Mucosa of rectum (tissue), 2 donors: ENCODE measurements around the gene GFOD1.

Experiments
- H3K27ac ChIP-seq, 2 donors: one replicate each; pipeline ENCODE4 v1.7.0; 2013; ENCODE audit warnings: inconsistent platforms in 2 of 2, low read depth in 2 of 2, low read length in 2 of 2
- H3K27me3 ChIP-seq, 2 donors: one replicate each; pipeline ENCODE4 v1.7.0; 2013; ENCODE audit warnings: low read length in 2 of 2; ENCODE audit not compliant: control insufficient read depth in 2 of 2, insufficient read depth in 2 of 2
- H3K36me3 ChIP-seq, 2 donors: one replicate each; pipeline ENCODE4 v1.7.0; 2013; ENCODE audit warnings: low read length in 2 of 2; ENCODE audit not compliant: control insufficient read depth in 2 of 2, insufficient read depth in 2 of 2
- H3K4me1 ChIP-seq, 2 donors: one replicate each; pipeline ENCODE4 v1.7.0; 2013; ENCODE audit warnings: low read length in 2 of 2, mild to moderate bottlenecking in 1 of 2; ENCODE audit not compliant: control insufficient read depth in 2 of 2, insufficient read depth in 2 of 2
- H3K4me3 ChIP-seq, 2 donors: one replicate each; pipeline ENCODE4 v1.7.0; 2013; ENCODE audit warnings: low read length in 2 of 2
- H3K9ac ChIP-seq, 2 donors: one replicate each; pipeline ENCODE4 v1.7.0; 2013; ENCODE audit warnings: low read length in 2 of 2, low read depth in 1 of 2, mild to moderate bottlenecking in 1 of 2
- H3K9me3 ChIP-seq, 2 donors: one replicate each; pipeline ENCODE4 v1.7.0; 2013; ENCODE audit warnings: low read length in 2 of 2; ENCODE audit not compliant: control insufficient read depth in 2 of 2
- donor health status: healthy.
- donor health status: Normal muscosa, but diverticular disease.

GFOD1 gene

GRCh38 chr6:13348334-13349113, 138.9 kb downstream of the GFOD1 start:
- Histone ChIP-seq H3K9ac (no peak overlapping the region), H3K9me3 (no peaks in the 10 kb centered on the region), H3K27me3 (no peaks in the 10 kb centered on the region), H3K36me3 (no peaks in the 10 kb centered on the region), H3K4me1 (no peaks in the 10 kb centered on the region), H3K27ac (no peak overlapping the region), H3K4me3 (no peak overlapping the region)

DNA sequence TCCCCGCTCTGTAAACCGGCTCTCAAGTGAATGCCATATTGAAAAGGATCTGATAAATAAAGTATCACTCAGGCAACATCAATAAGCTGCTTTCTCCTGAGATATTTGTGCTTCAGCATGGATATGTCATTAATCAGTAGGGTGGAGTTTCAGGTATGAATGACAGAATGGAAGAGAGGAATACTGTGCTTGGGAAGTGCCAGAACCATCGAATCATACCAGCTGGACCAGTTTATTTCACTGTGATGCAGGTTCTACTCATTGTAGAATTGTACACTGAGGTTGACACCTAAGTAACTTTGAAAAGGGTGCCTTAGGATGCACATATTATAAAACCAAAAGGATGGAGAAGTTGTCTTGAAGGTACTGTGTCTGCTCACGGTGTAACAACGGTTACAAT, 141.2 kb downstream of the GFOD1 start:
- no peaks in the 10 kb centered on the region for H3K9me3 ChIP-seq
- H3K4me3 ChIP-seq = no peak overlapping the region
- no peaks in the 10 kb centered on the region for H3K36me3 ChIP-seq
- H3K27ac ChIP-seq = no peak overlapping the region
- no peaks in the 10 kb centered on the region for H3K4me1 ChIP-seq
- no peaks in the 10 kb centered on the region for H3K27me3 ChIP-seq
- H3K9ac ChIP-seq = no peak overlapping the region

- H3K27ac ChIP-seq = no peak overlapping the region
- H3K36me3 ChIP-seq = no peaks in the 10 kb centered on the region
- no peak overlapping the region for H3K4me3 ChIP-seq
- H3K9ac ChIP-seq = no peak overlapping the region
- no peaks in the 10 kb centered on the region for H3K4me1 ChIP-seq
- no peaks in the 10 kb centered on the region for H3K9me3 ChIP-seq
- no peaks in the 10 kb centered on the region for H3K27me3 ChIP-seq
Measured at GRCh38 chr6:13342414-13343019, 144.9 kb downstream of the GFOD1 start.

DNA sequence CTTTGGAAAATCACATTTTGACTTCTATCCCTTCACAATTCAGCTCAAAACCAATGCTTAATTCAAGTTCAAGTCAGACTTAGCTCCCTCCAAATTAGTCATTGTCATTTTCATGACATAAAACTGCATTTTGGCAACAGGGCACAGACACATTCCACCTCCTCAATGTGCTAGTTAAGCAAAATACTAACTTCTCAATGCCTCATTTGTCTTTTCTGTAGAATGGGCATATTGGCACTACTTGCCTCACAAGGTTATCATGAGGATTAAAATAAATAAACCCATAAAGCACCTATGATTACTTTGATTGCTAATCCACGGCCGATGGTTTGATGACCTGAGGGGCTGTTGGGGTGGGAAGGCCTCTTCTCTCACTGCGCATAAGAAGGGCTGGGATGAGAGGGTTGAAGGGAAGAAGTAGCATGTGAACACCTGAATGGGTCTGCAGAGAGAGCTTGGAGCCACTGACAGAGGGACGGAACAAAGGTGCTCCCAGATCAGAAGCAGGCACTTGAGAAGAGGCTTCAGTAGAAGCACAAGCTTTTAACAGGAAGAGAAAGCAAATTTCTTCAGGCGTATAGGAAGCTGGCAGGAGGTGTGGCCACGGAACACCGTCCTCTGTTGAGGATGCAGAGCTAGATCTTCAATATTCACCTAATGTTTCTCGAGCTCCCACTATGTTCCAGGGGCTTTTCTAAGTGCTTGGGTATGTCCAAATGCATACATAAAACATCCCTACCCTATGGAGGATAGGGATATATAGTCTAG, 147.4 kb downstream of the GFOD1 start:
- no peak overlapping the region for H3K9ac ChIP-seq
- H3K27me3 ChIP-seq = no peaks in the 10 kb centered on the region
- no peaks in the 10 kb centered on the region for H3K9me3 ChIP-seq
- H3K36me3 ChIP-seq = no peaks in the 10 kb centered on the region
- H3K4me3 ChIP-seq = no peak overlapping the region
- H3K4me1 ChIP-seq = peaks cover 0 to 2% of the 10 kb centered on the region in 2 donors
- no peak overlapping the region for H3K27ac ChIP-seq

- Histone ChIP-seq H3K36me3 (no peaks in the 10 kb centered on the region), H3K4me3 (no peak overlapping the region), H3K27ac (no peak overlapping the region), H3K27me3 (no peaks in the 10 kb centered on the region), H3K4me1 (peaks cover 0 to 2% of the 10 kb centered on the region in 2 donors), H3K9ac (no peak overlapping the region), H3K9me3 (no peaks in the 10 kb centered on the region)
Measured at GRCh38 chr6:13338038-13338437, 149.4 kb downstream of the GFOD1 start.

GRCh38 chr6:13336553-13336952, 150.8 kb downstream of the GFOD1 start:
- H3K27ac ChIP-seq = no peak overlapping the region
- peaks cover 0 to 2% of the 10 kb centered on the region in 2 donors for H3K4me1 ChIP-seq
- H3K9ac ChIP-seq = no peak overlapping the region
- H3K27me3 ChIP-seq = no peaks in the 10 kb centered on the region
- no peaks in the 10 kb centered on the region for H3K36me3 ChIP-seq
- no peaks in the 10 kb centered on the region for H3K9me3 ChIP-seq
- no peak overlapping the region for H3K4me3 ChIP-seq

DNA sequence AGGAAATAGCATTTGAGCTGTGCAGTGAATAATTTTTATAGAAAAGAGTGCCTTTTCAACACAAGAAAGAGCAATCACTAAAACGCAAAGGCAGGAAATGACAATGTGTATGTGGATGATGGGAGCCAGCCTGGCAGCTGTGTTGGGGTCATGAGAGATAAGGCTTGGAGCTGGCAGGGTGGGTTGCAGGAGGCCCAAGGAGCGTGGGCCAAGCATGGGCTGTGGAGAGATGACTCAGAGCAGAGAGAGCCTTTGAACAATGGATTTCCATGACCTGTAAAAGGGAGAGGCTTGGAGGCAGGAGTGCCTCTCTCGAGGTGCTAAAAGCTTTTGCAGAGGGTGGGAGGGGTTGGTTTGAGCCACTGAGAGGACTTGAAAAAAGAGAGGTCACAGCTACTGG, 152.4 kb downstream of the GFOD1 start:
- Histone ChIP-seq H3K27me3 (no peaks in the 10 kb centered on the region), H3K4me1 (peaks cover 0 to 2% of the 10 kb centered on the region in 2 donors), H3K9ac (no peak overlapping the region), H3K4me3 (no peak overlapping the region), H3K36me3 (no peaks in the 10 kb centered on the region), H3K27ac (no peak overlapping the region), H3K9me3 (no peaks in the 10 kb centered on the region)

GRCh38 chr6:13332349-13332706, 155.1 kb downstream of the GFOD1 start:
- H3K4me3 ChIP-seq = no peak overlapping the region
- no peaks in the 10 kb centered on the region for H3K9me3 ChIP-seq
- no peaks in the 10 kb centered on the region for H3K27me3 ChIP-seq
- H3K27ac ChIP-seq = no peak overlapping the region
- peaks cover 2 to 6% of the 10 kb centered on the region in 2 donors for H3K4me1 ChIP-seq
- no peak overlapping the region for H3K9ac ChIP-seq
- no peaks in the 10 kb centered on the region for H3K36me3 ChIP-seq

DNA sequence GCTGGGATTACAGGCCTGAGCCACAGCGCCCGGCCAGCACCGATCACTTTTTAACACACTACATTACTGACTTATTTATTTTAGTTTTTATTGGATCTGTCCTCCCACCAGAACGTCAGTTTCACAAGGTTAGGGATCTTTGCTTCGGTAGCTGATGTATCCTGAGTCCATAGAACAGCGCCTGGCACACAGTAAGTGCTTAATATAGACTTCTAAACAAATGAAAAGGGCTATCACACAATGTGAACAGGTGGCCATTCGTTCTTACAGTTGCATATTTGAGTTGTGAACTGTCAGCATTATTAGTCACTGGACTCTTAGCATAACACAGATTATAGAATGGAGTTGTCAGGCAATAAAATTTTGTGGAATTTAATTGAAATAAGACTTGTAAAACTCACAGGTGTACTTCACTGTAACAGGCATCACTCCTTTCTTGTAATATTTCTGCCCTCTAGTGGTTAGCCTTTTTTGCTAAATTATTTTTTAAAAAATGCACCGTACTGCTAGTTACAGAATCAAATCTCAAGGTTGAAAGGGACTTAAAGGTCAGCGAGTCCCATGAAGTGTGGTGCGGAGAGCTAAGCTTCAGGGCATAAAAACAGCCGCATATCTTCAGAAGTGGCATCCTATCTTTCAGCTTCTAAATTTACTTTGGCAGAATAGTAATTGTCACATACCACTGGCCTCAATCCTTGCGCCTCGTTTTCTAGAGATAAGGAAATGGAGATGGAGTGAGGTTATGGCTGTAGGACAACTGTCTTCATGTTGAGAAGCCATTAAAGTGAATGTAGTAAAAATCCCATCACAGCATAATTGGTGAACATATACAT, 155.7 kb downstream of the GFOD1 start:
- Histone ChIP-seq H3K36me3 (no peaks in the 10 kb centered on the region), H3K4me1 (peaks cover 2 to 7% of the 10 kb centered on the region in 2 donors), H3K27me3 (no peaks in the 10 kb centered on the region), H3K9ac (no peak overlapping the region), H3K27ac (no peak overlapping the region), H3K4me3 (no peak overlapping the region), H3K9me3 (no peaks in the 10 kb centered on the region)
